Keratinocyte (primary cell): Measurements from ENCODE around the gene FAM83C. TPM values are rescaled to one million over a fixed set of nuclear protein-coding genes. Genes with fewer than 3 reads are reported as not detected.

Experiments used
- DNase-seq: peaks from one replicate; pipeline ENCODE4 v3.0.0-alpha.2; 2011; ENCODE audit warnings: low read depth, missing footprints, low spot score
- FAIRE-seq: peaks from 2 replicates; lab custom pipeline; 2011; peaks lifted over from hg19 to GRCh38; lab: Jason Lieb, UNC
- H2AFZ ChIP-seq: 2 replicates; pipeline ENCODE4 v1.6.0; 2012; ENCODE audit warnings: low read length, control low read depth, inconsistent platforms; ENCODE audit not compliant: control insufficient read depth
- H3K27ac ChIP-seq: 2 replicates; pipeline ENCODE4 v1.5.1; 2011; ENCODE audit warnings: low read length; ENCODE audit not compliant: control insufficient read depth, insufficient read depth
- H3K27me3 ChIP-seq: 3 replicates; pipeline ENCODE4 v1.6.0; 2011; ENCODE audit warnings: low read length; ENCODE audit not compliant: control insufficient read depth, insufficient read depth; ENCODE audit errors: extremely low read depth
- H3K36me3 ChIP-seq, 2 experiments: 2 replicates in 1 of 2; 3 replicates in 1 of 2; pipeline ENCODE4 v1.5.1; 2011; ENCODE audit warnings: low read length in 2 of 2, mild to moderate bottlenecking in 1 of 2; ENCODE audit not compliant: control insufficient read depth in 2 of 2, insufficient read depth in 2 of 2; ENCODE audit errors: extremely low read depth in 1 of 2
- H3K4me1 ChIP-seq: 3 replicates; pipeline ENCODE4 v1.5.1; 2011; ENCODE audit warnings: low read length; ENCODE audit not compliant: control insufficient read depth, insufficient read depth; ENCODE audit errors: extremely low read depth
- H3K4me2 ChIP-seq: 3 replicates; pipeline ENCODE4 v1.6.0; 2011; ENCODE audit warnings: low read depth, low read length; ENCODE audit not compliant: control insufficient read depth, insufficient read depth; ENCODE audit errors: extremely low read depth
- H3K4me3 ChIP-seq, 3 experiments: fragments of 200-600 bp in 1 of 3; sonication (generic) in 1 of 3; 2 replicates in 2 of 3; 3 replicates in 1 of 3; pipeline ENCODE4 v1.5.1; 2011 to 2016; ENCODE audit warnings: low read length in 3 of 3, mild to moderate bottlenecking in 3 of 3, control low read depth in 2 of 3, inconsistent platforms in 1 of 3, low read depth in 1 of 3, mixed read lengths in 1 of 3, mixed run types in 1 of 3, moderate library complexity in 1 of 3; ENCODE audit not compliant: control insufficient read depth in 2 of 3, insufficient read depth in 2 of 3; ENCODE audit errors: extremely low read depth in 1 of 3
- H3K79me2 ChIP-seq: 2 replicates; pipeline ENCODE4 v1.6.0; 2012; ENCODE audit warnings: low read length; ENCODE audit not compliant: control insufficient read depth, insufficient read depth
- H3K9ac ChIP-seq: 3 replicates; pipeline ENCODE4 v1.6.0; 2011; ENCODE audit warnings: low read length; ENCODE audit not compliant: control insufficient read depth, insufficient read depth; ENCODE audit errors: extremely low read depth
- H3K9me1 ChIP-seq: 3 replicates; pipeline ENCODE4 v1.6.0; 2011; ENCODE audit warnings: low read length; ENCODE audit not compliant: control insufficient read depth, insufficient read depth; ENCODE audit errors: extremely low read depth
- H3K9me3 ChIP-seq: 2 replicates; pipeline ENCODE4 v1.5.1; 2012; ENCODE audit warnings: low read depth, low read length; ENCODE audit not compliant: control insufficient read depth
- H4K20me1 ChIP-seq: 3 replicates; pipeline ENCODE4 v1.6.0; 2011; ENCODE audit warnings: low read length; ENCODE audit not compliant: control insufficient read depth, insufficient read depth; ENCODE audit errors: extremely low read depth
- CTCF ChIP-seq, 3 experiments: IDR thresholded peaks in 1 of 3; conservative IDR thresholded peaks in 1 of 3; optimal IDR thresholded peaks in 1 of 3; 2 replicates in 2 of 3; 3 replicates in 1 of 3; pipeline versions ENCODE3 to v1.5.1; 2011; ENCODE audit warnings: low read length in 3 of 3, mild to moderate bottlenecking in 3 of 3, moderate library complexity in 2 of 3, control low read depth in 1 of 3, inconsistent platforms in 1 of 3; ENCODE audit not compliant: insufficient read depth in 2 of 3; ENCODE audit errors: extremely low read depth in 1 of 3
- EZH2 ChIP-seq: IDR thresholded peaks from one replicate; pipeline ENCODE4 v1.6.1; 2012; ENCODE audit warnings: inconsistent platforms, mild to moderate bottlenecking, low read length, moderate library complexity
- dilution Hi-C: fragments of 300-500 bp; cut with MboI; formaldehyde crosslinking; loops from one replicate; pipeline ENCODE4 v1.7.0; 2020; ENCODE audit warnings: low sequenced_read_pairs; ENCODE audit not compliant: extremely low pct_ligation_motif_present
- polyA plus RNA-seq, 5 experiments: library from polyadenylated mRNA; depleted of rRNA in 3 of 5; stranded (reverse) in 3 of 5; stranded (forward) in 1 of 5; unstranded in 1 of 5; fragments of >200 nt; gene quantifications; 1 replicate in 1 of 5; 2 replicates in 3 of 5; 3 replicates in 1 of 5; pipeline versions ENCODE4 v1.2.1 to v1.2.3, GENCODE V29; 2011 to 2012; ENCODE audit warnings: missing spikeins in 2 of 5, low read depth in 1 of 5, low replicate concordance in 1 of 5

The FAM83C gene
- polyA plus RNA-seq, 1 donor (not counting 4 experiments of a cell fraction or from before 2014, with no cell fraction given), result 12.4 TPM

- no peaks in the 10 kb centered on the region for H4K20me1 ChIP-seq
- peaks cover 21% of the 10 kb centered on the region for H3K79me2 ChIP-seq
- H3K9me1 ChIP-seq, result no peaks in the 10 kb centered on the region
- H3K9me3 ChIP-seq, result no peaks in the 10 kb centered on the region
- no peak overlapping the region for H3K27ac ChIP-seq
- peaks cover 40% of the 10 kb centered on the region for H3K4me1 ChIP-seq
- peaks cover 0 to 10% of the 10 kb centered on the region in 2 experiments for H3K36me3 ChIP-seq
- no peak overlapping the region for H3K9ac ChIP-seq
- TF ChIP-seq CTCF (optimal IDR thresholded peaks at IDR 0.05 in 1 of 3, IDR thresholded peaks at IDR 0.05 in 1 of 3, conservative IDR thresholded peaks at IDR 0.05 in 1 of 3; ENCODE audit: extremely low read depth in 1 of 3, insufficient read depth in 2 of 3, low read length in 3 of 3), result no peak
- no peak for TF ChIP-seq EZH2
- no peak overlapping the region for H3K4me3 ChIP-seq
- H3K4me2 ChIP-seq, result no peak overlapping the region
- no peaks in the 10 kb centered on the region for H3K27me3 ChIP-seq
- H2AFZ ChIP-seq, result no peak overlapping the region
- FAIRE-seq (no peak), DNase-seq (no peak)
- dilution Hi-C loops, result no loop called here
Observed at GRCh38 chr20:35287509-35288324, 4.5 kb downstream of the FAM83C start.

- no peak overlapping the region for H3K27ac ChIP-seq
- DNase-seq, result no peak
- peaks cover 28% of the 10 kb centered on the region for H3K79me2 ChIP-seq
- H3K27me3 ChIP-seq, result no peaks in the 10 kb centered on the region
- H3K36me3 ChIP-seq, result peaks cover 2 to 17% of the 10 kb centered on the region in 2 experiments
- dilution Hi-C loops, result no loop called here
- no peak for FAIRE-seq
- H3K4me1 ChIP-seq, result peaks cover 33% of the 10 kb centered on the region
- TF ChIP-seq EZH2, result no peak
- no peak for TF ChIP-seq CTCF (optimal IDR thresholded peaks at IDR 0.05 in 1 of 3, IDR thresholded peaks at IDR 0.05 in 1 of 3, conservative IDR thresholded peaks at IDR 0.05 in 1 of 3; ENCODE audit: extremely low read depth in 1 of 3, insufficient read depth in 2 of 3, low read length in 3 of 3)
- H3K9ac ChIP-seq, result no peak overlapping the region
- H3K4me2 ChIP-seq, result no peak overlapping the region
- no peak overlapping the region for H3K4me3 ChIP-seq
- H3K9me3 ChIP-seq, result no peaks in the 10 kb centered on the region
- H3K9me1 ChIP-seq, result no peaks in the 10 kb centered on the region
- no peaks in the 10 kb centered on the region for H4K20me1 ChIP-seq
- H2AFZ ChIP-seq, result no peak overlapping the region
Observed at GRCh38 chr20:35286899-35287508, 5.2 kb downstream of the FAM83C start.
